Skeletal muscle cell (primary cell): ENCODE measurements around the gene SLC38A6.
"Not testable (repeated sequence)": the region's sequence is repeated elsewhere in the genome, so short reads cannot be mapped to it uniquely, and the experiment has no call there.

Experiments
- DNase-seq: peaks from one replicate; pipeline ENCODE4 v3.0.0-alpha.2; 2010; ENCODE audit warnings: low read depth
- H3K4me3 ChIP-seq: 2 replicates; pipeline ENCODE4 v1.5.1; 2011; ENCODE audit warnings: low read depth, mild to moderate bottlenecking, control low read depth, low read length, moderate library complexity

SLC38A6 gene

GRCh38 chr14:61098096-61098495, 117.1 kb downstream of the SLC38A6 start:
- H3K4me3 ChIP-seq, DNase-seq: not testable (repeated sequence)

- no peak for DNase-seq
- no peak overlapping the region for H3K4me3 ChIP-seq
Observed at GRCh38 chr14:61098721-61099120, 117.7 kb downstream of the SLC38A6 start.

GRCh38 chr14:61099216-61099835, 118.3 kb downstream of the SLC38A6 start:
- no peak for DNase-seq

DNA sequence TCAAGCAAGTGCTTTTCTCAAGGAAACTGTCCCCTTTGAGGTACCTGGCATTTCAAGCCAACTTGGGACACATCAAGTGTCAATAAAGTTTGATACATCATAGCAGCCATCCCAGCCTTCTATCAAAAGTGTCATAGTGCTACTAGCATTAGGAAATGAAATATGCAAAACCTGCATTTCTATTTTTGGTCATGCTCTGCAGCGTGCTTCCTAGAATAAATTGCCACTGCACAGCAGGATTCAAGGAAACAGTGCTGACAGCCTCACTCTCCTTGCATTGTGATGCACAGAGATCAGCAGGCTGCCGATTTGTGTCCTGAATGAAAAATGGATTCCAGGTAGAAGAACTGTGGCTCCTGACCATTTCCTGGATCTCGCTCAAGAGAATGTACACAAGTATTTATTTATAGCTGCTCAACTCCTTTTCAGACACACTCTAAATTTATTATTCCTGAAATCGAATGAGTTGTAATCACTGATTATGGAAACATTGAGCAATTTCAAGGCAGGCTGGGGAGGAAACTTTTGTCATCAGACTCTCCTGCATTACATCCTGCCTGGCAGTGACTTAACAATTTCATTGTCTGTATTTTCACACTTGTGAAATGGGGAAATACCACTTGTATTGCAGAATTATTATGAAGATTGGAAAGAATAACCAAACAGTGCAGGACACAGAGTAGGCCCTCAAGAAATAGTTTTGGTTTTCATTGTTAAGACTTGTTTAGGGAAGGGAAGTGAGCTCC, 120.9 kb downstream of the SLC38A6 start:
- DNase-seq: no peak
- no peak overlapping the region for H3K4me3 ChIP-seq

More at GRCh38 chr14:61099216-61099835, 118.3 kb downstream of the SLC38A6 start:
- no peak overlapping the region for H3K4me3 ChIP-seq
